ENCODE results near the gene XRCC1.
"Not testable (repeated sequence)": the region's sequence is repeated elsewhere in the genome, so short reads cannot be mapped to it uniquely, and the experiment has no call there.

XRCC1 gene

GRCh38 chr19:43541920-43542650 is 33.2 kb downstream of the XRCC1 start:
- DNase-seq = no peak

- no peak for DNase-seq
Observed at GRCh38 chr19:43540381-43540780, 34.9 kb downstream of the XRCC1 start.

- DNase-seq = no peak
Observed at GRCh38 chr19:43538922-43539321, 36.4 kb downstream of the XRCC1 start.

- peak; percentile 33 to 42 for DNase-seq
Observed at GRCh38 chr19:43534816-43535761, 40.2 kb downstream of the XRCC1 start.

GRCh38 chr19:43534305-43534815 is 41.0 kb downstream of the XRCC1 start:
- no peak for DNase-seq

- peak; percentile 98 to 99 for DNase-seq
Observed at GRCh38 chr19:43533546-43534304, 41.6 kb downstream of the XRCC1 start.

- peak; percentile 87 to 90 for DNase-seq
Observed at GRCh38 chr19:43532962-43533545, 42.3 kb downstream of the XRCC1 start, which contains the start of gene ZNF575. TSS of gene ZNF575 (plus strand) at chr19:43533188. CDS start at chr19:43534423, 1,235 bp downstream.

GRCh38 chr19:43532571-43532961 is 42.8 kb downstream of the XRCC1 start:
- peak; percentile 75 to 85 for DNase-seq

GRCh38 chr19:43527860-43528622 is 47.3 kb downstream of the XRCC1 start:
- DNase-seq = no peak

GRCh38 chr19:43526884-43527859 is 48.2 kb downstream of the XRCC1 start, which contains the start of gene ETHE1:
TSS of gene ETHE1 (minus strand) at chr19:43527201. CDS start at chr19:43527177, 24 bp downstream.
- peak; percentile 58 to 89 for DNase-seq

GRCh38 chr19:43525836-43526771 is 49.2 kb downstream of the XRCC1 start:
- no peak for DNase-seq

- peak; percentile 97 for DNase-seq
Observed at GRCh38 chr19:43524922-43525835, 50.1 kb downstream of the XRCC1 start.

- DNase-seq = not testable (repeated sequence)
Observed at GRCh38 chr19:43523696-43524095, 51.6 kb downstream of the XRCC1 start.

- DNase-seq = no peak
Observed at GRCh38 chr19:43522929-43523328, 52.4 kb downstream of the XRCC1 start.

- peak; percentile 69 to 73 for DNase-seq
Observed at GRCh38 chr19:43519436-43520088, 55.8 kb downstream of the XRCC1 start.

GRCh38 chr19:43518051-43518450 is 57.3 kb downstream of the XRCC1 start:
- no peak for DNase-seq

- not testable (repeated sequence) for DNase-seq
Observed at GRCh38 chr19:43512399-43512798, 62.9 kb downstream of the XRCC1 start.
